NCI-H187 treated with DMSO at 0.1 percent for 48 hours (cell line): ENCODE results near the gene RASGEF1C.
"Not testable (repeated sequence)": the region's sequence is repeated elsewhere in the genome, so short reads cannot be mapped to it uniquely, and the experiment has no call there.

Experiments
- DNase-seq: peaks from one replicate; lab custom pipeline; 2025; lab: John Stamatoyannopoulos, UW

Gene RASGEF1C

GRCh38 chr5:180099733-180100611, 109.0 kb downstream of the RASGEF1C start:
- DNase-seq: no peak

- no peak for DNase-seq
Measured at GRCh38 chr5:180098991-180099732, 109.8 kb downstream of the RASGEF1C start.

- DNase-seq: no peak
Measured at GRCh38 chr5:180098526-180098925, 110.5 kb downstream of the RASGEF1C start.

GRCh38 chr5:180097926-180098325, 111.1 kb downstream of the RASGEF1C start:
- DNase-seq: no peak

- DNase-seq: no peak
Measured at GRCh38 chr5:180097163-180097894, 111.7 kb downstream of the RASGEF1C start.

GRCh38 chr5:180096616-180097015, 112.4 kb downstream of the RASGEF1C start:
- DNase-seq: no peak

- no peak for DNase-seq
Measured at GRCh38 chr5:180095545-180095944, 113.5 kb downstream of the RASGEF1C start.

- no peak for DNase-seq
Measured at GRCh38 chr5:180093651-180094382, 115.2 kb downstream of the RASGEF1C start.

- no peak for DNase-seq
Measured at GRCh38 chr5:180093241-180093640, 115.8 kb downstream of the RASGEF1C start.

- DNase-seq: no peak
Measured at GRCh38 chr5:180090769-180091546, 118.1 kb downstream of the RASGEF1C start.

- no peak for DNase-seq
Measured at GRCh38 chr5:180090098-180090768, 118.8 kb downstream of the RASGEF1C start.

GRCh38 chr5:180089628-180090027, 119.4 kb downstream of the RASGEF1C start:
- not testable (repeated sequence) for DNase-seq

- no peak for DNase-seq
Measured at GRCh38 chr5:180088561-180088960, 120.5 kb downstream of the RASGEF1C start.

GRCh38 chr5:180086816-180087399, 122.1 kb downstream of the RASGEF1C start:
- no peak for DNase-seq

- no peak for DNase-seq
Measured at GRCh38 chr5:180085837-180086236, 123.2 kb downstream of the RASGEF1C start.

GRCh38 chr5:180084638-180085561, 124.1 kb downstream of the RASGEF1C start:
- DNase-seq: peak; percentile 41

- DNase-seq: no peak
Measured at GRCh38 chr5:180083529-180084060, 125.4 kb downstream of the RASGEF1C start.

- DNase-seq: no peak
Measured at GRCh38 chr5:180082633-180083420, 126.2 kb downstream of the RASGEF1C start.
